Thyroid gland (tissue), 4 donors: ENCODE data around the gene ANKDD1B. TPM values are rescaled to one million over a fixed set of nuclear protein-coding genes. Genes with fewer than 3 reads are reported as not detected.

Experiments used
- DNase-seq, 2 donors: peaks; one replicate each; pipeline ENCODE4 v3.0.0-alpha.2; 2019
- H3K27ac ChIP-seq, 3 donors: fragments of 200-600 bp; sonication (generic); 1 replicate in 2 of 3; 2 replicates in 1 of 3; pipeline ENCODE4 v1.5.1; 2016 to 2019; ENCODE audit warnings: mild to moderate bottlenecking in 1 of 3, moderate library complexity in 1 of 3
- H3K27me3 ChIP-seq: fragments of 200-600 bp; sonication (generic); one replicate; pipeline ENCODE4 v1.5.1; 2019
- H3K36me3 ChIP-seq, 2 donors: fragments of 200-600 bp; sonication (generic); one replicate each; pipeline ENCODE4 v1.5.1; 2016 to 2019
- H3K4me1 ChIP-seq, 2 donors: fragments of 200-600 bp; sonication (generic); one replicate each; pipeline ENCODE4 v1.5.1; 2017 to 2019
- H3K4me3 ChIP-seq, 3 donors: fragments of 200-600 bp; sonication (generic); replicated peaks in 1 of 3; 1 replicate in 2 of 3; 2 replicates in 1 of 3; pipeline ENCODE4 v1.5.1; 2016; ENCODE audit warnings: mild to moderate bottlenecking in 1 of 3
- H3K9me3 ChIP-seq: fragments of 200-600 bp; sonication (generic); one replicate; pipeline ENCODE4 v1.5.1; 2017
- CTCF ChIP-seq, 6 experiments: fragments of 200-600 bp in 3 of 6; fragments of 450-650 bp in 3 of 6; sonication (generic) in 3 of 6; IDR thresholded peaks; one replicate each; pipeline ENCODE4 v1.5.1; 2016 to 2019; ENCODE audit warnings: antibody characterized with exemption in 6 of 6, mild to moderate bottlenecking in 2 of 6, inconsistent platforms in 1 of 6, moderate library complexity in 1 of 6
- POLR2A ChIP-seq, 2 donors: fragments of 450-650 bp; IDR thresholded peaks; one replicate each; pipeline ENCODE4 v1.6.1; 2017; ENCODE audit warnings: antibody characterized with exemption in 2 of 2, mild to moderate bottlenecking in 2 of 2, moderate library complexity in 1 of 2
- WGBS, 2 donors: methylation state at CpG; one replicate each; pipeline ENCODE4 v1.1.5; 2017; 5-methylcytosine and 5-hydroxymethylcytosine counted together
- intact Hi-C: fragments of 100-400 bp; cut with DNase I; formaldehyde crosslinking; loops from one replicate; pipeline ENCODE4 v1.15.1; 2023
- small RNA-seq: library from RNA; depleted of rRNA; stranded (forward); fragments of <200 nt; gene quantifications from one replicate; pipeline ENCODE3, GENCODE V24; 2016
- total RNA-seq, 4 donors: library from RNA; depleted of rRNA; stranded (reverse); fragments of >200 nt; gene quantifications; one replicate each; pipeline ENCODE4 v1.2.3, GENCODE V29; 2016

Gene ANKDD1B
- total RNA-seq, 4 donors from 2014 or later, result 1.1 to 1.7 TPM; not detected in 2

GRCh38 chr5:75717082-75717922, 106.0 kb downstream of the ANKDD1B start, which contains the start of gene POC5:
Gene POC5, minus strand, starts transcription at chr5:75717437. Its CDS starts 4,500 bp downstream, at chr5:75712937.
- Histone ChIP-seq H3K4me3 (peak within 1 kb of the TSS; percentile 52 to 75 (median 74)), H3K36me3 (no peaks in the 10 kb centered on the region), H3K27ac (peak within 1 kb of the TSS; percentile 29 to 69 (median 62)), H3K4me1 (peaks cover 4 to 9% of the 10 kb centered on the region in 2 donors), H3K27me3 (no peaks in the 10 kb centered on the region), H3K9me3 (no peaks in the 10 kb centered on the region)
- WGBS, 2 donors, result 15 to 51% methylated on average over 13 to 44 of the region's 51 CpGs
- intact Hi-C loops, result no loop called here
- DNase-seq, result peak; percentile 97
- no peak for TF ChIP-seq CTCF (IDR thresholded peaks at IDR 0.05)
- TF ChIP-seq POLR2A (IDR thresholded peaks at IDR 0.05), result peak in 1 of 2 donors; percentile 73

GRCh38 chr5:75720882-75721281, 109.6 kb downstream of the ANKDD1B start:
- 86 to 89% methylated on average over 5 of the region's 5 CpGs for WGBS, 2 donors

More at GRCh38 chr5:75720882-75721281, 109.6 kb downstream of the ANKDD1B start:
- no peaks in the 10 kb centered on the region for H3K9me3 ChIP-seq
- H3K36me3 ChIP-seq, result no peaks in the 10 kb centered on the region
- H3K4me1 ChIP-seq, result peaks cover 4 to 8% of the 10 kb centered on the region in 2 donors
- no peak for DNase-seq
- intact Hi-C loops, result loop anchor here (10.0 kb wide), 1 partner anchor 534 kb away; no protein-coding TSS in a partner anchor
- no peak overlapping the region for H3K4me3 ChIP-seq
- TF ChIP-seq CTCF (IDR thresholded peaks at IDR 0.05), result no peak
- no peak for TF ChIP-seq POLR2A (IDR thresholded peaks at IDR 0.05)
- H3K27ac ChIP-seq, result no peak overlapping the region
- no peaks in the 10 kb centered on the region for H3K27me3 ChIP-seq

Small RNAs within 50 kb of the gene (small RNA-seq; reads per million reads assigned to genes)
- gene RNU6-680P, result not detected

Other genes starting within 250 kb of the ANKDD1B start
- gene CERT1, start 99.8 kb upstream of the ANKDD1B start, total RNA-seq, result 10 to 100 TPM; 66.3 to 87.5 (median 78.0) TPM
- gene POLK, start 99.6 kb upstream of the ANKDD1B start, total RNA-seq, result 10 to 100 TPM; 49.8 to 74.5 (median 63.3) TPM
- 10 to 100 TPM in 3 of 4 donors, 1 to 10 TPM in 1; 9.5 to 24.3 (median 14.4) TPM for gene POC5, start 106.0 kb downstream of the ANKDD1B start, total RNA-seq